ENCODE data around the gene SOAT1.
A peak's percentile ranks its signal among the peaks of the same experiment; 100 is the strongest.

Gene SOAT1

GRCh38 chr1:179278920-179279319, 14.7 kb upstream of the SOAT1 start:
- WGBS (ENCODE audit: extremely low coverage, insufficient coverage, low lambda C conversion rate), result no CpG with 5 or more reads among the region's 5 CpGs

GRCh38 chr1:179283992-179284391, 9.6 kb upstream of the SOAT1 start:
- H3K23ac ChIP-seq (ENCODE audit: low read length), result no peak overlapping the region
- no peak overlapping the region for H2BK15ac ChIP-seq (replicated peaks; ENCODE audit: low read depth)
- H3K4ac ChIP-seq (ENCODE audit: low read depth, low read length), result no peak overlapping the region
- H2AK5ac ChIP-seq (ENCODE audit: low read length), result no peak overlapping the region
- no peak overlapping the region for H3K9ac ChIP-seq (ENCODE audit: low read length)
- no peak overlapping the region for H4K8ac ChIP-seq (ENCODE audit: low read depth, low read length)
- H3K4me2 ChIP-seq (ENCODE audit: low read length), result no peak overlapping the region
- no peak overlapping the region for H3K4me3 ChIP-seq (ENCODE audit: low read length)
- H3K79me2 ChIP-seq (ENCODE audit: control insufficient read depth, insufficient read depth, low read length), result no peaks in the 10 kb centered on the region
- WGBS (ENCODE audit: extremely low coverage, insufficient coverage, low lambda C conversion rate), result no CpG with 5 or more reads among the region's 2 CpGs
- H3K18ac ChIP-seq (ENCODE audit: low read length), result no peak overlapping the region
- no peaks in the 10 kb centered on the region for H3K4me1 ChIP-seq (ENCODE audit: control insufficient read depth, low read depth, low read length)
- no peak overlapping the region for H2BK5ac ChIP-seq (ENCODE audit: low read length)
- no peak overlapping the region for H4K5ac ChIP-seq (ENCODE audit: low read length)
- H3K27me3 ChIP-seq (ENCODE audit: insufficient read depth, low read length, poor library complexity), result no peaks in the 10 kb centered on the region
- DNase-seq, result no peak
- no peaks in the 10 kb centered on the region for H3K36me3 ChIP-seq (ENCODE audit: control insufficient read depth, insufficient read depth, low read length)
- H3K27ac ChIP-seq (ENCODE audit: low read depth, low read length), result no peak overlapping the region
- H3K56ac ChIP-seq (ENCODE audit: low read length), result no peak overlapping the region
- no peaks in the 10 kb centered on the region for H3K79me1 ChIP-seq (ENCODE audit: low read length)
- no peak overlapping the region for H2BK120ac ChIP-seq (ENCODE audit: low read depth, low read length)

More at GRCh38 chr1:179278920-179279319, 14.7 kb upstream of the SOAT1 start:
- Histone ChIP-seq H3K23ac (ENCODE audit: low read length) (no peak overlapping the region), H2BK5ac (ENCODE audit: low read length) (no peak overlapping the region), H3K27ac (ENCODE audit: low read depth, low read length) (no peak overlapping the region), H3K79me1 (ENCODE audit: low read length) (no peaks in the 10 kb centered on the region), H4K8ac (ENCODE audit: low read depth, low read length) (no peak overlapping the region), H3K56ac (ENCODE audit: low read length) (no peak overlapping the region), H2BK15ac (replicated peaks; ENCODE audit: low read depth) (no peak overlapping the region), H3K18ac (ENCODE audit: low read length) (no peak overlapping the region), H3K9ac (ENCODE audit: low read length) (no peak overlapping the region), H3K27me3 (ENCODE audit: insufficient read depth, low read length, poor library complexity) (no peaks in the 10 kb centered on the region), H4K5ac (ENCODE audit: low read length) (no peak overlapping the region), H2BK120ac (ENCODE audit: low read depth, low read length) (no peak overlapping the region), H3K4me3 (ENCODE audit: low read length) (no peak overlapping the region), H3K79me2 (ENCODE audit: control insufficient read depth, insufficient read depth, low read length) (no peaks in the 10 kb centered on the region), H3K4ac (ENCODE audit: low read depth, low read length) (no peak overlapping the region), H3K4me2 (ENCODE audit: low read length) (no peak overlapping the region), H3K36me3 (ENCODE audit: control insufficient read depth, insufficient read depth, low read length) (no peaks in the 10 kb centered on the region), H2AK5ac (ENCODE audit: low read length) (no peak overlapping the region), H3K4me1 (ENCODE audit: control insufficient read depth, low read depth, low read length) (no peaks in the 10 kb centered on the region)
- no peak for DNase-seq

- Histone ChIP-seq H3K79me2 (ENCODE audit: control insufficient read depth, insufficient read depth, low read length) (no peaks in the 10 kb centered on the region), H2AK5ac (ENCODE audit: low read length) (no peak overlapping the region), H3K4me3 (ENCODE audit: low read length) (no peak overlapping the region)
These were observed 5.7 kb upstream of the SOAT1 start for GRCh38 chr1:179287946-179288345.

GRCh38 chr1:179288977-179289376, 4.6 kb upstream of the SOAT1 start:
- Histone ChIP-seq H2AK5ac (ENCODE audit: low read length) (no peak overlapping the region), H4K5ac (ENCODE audit: low read length) (no peak overlapping the region), H3K18ac (ENCODE audit: low read length) (no peak overlapping the region), H3K79me1 (ENCODE audit: low read length) (no peaks in the 10 kb centered on the region), H3K4me3 (ENCODE audit: low read length) (no peak overlapping the region), H2BK15ac (replicated peaks; ENCODE audit: low read depth) (no peak overlapping the region), H2BK120ac (ENCODE audit: low read depth, low read length) (no peak overlapping the region), H3K4me1 (ENCODE audit: control insufficient read depth, low read depth, low read length) (peaks cover 1% of the 10 kb centered on the region), H3K79me2 (ENCODE audit: control insufficient read depth, insufficient read depth, low read length) (no peaks in the 10 kb centered on the region), H4K8ac (ENCODE audit: low read depth, low read length) (no peak overlapping the region), H3K36me3 (ENCODE audit: control insufficient read depth, insufficient read depth, low read length) (no peaks in the 10 kb centered on the region), H3K9ac (ENCODE audit: low read length) (no peak overlapping the region), H2BK5ac (ENCODE audit: low read length) (no peak overlapping the region), H3K56ac (ENCODE audit: low read length) (no peak overlapping the region), H3K4me2 (ENCODE audit: low read length) (no peak overlapping the region), H3K4ac (ENCODE audit: low read depth, low read length) (no peak overlapping the region), H3K27ac (ENCODE audit: low read depth, low read length) (no peak overlapping the region), H3K23ac (ENCODE audit: low read length) (no peak overlapping the region), H3K27me3 (ENCODE audit: insufficient read depth, low read length, poor library complexity) (no peaks in the 10 kb centered on the region)
- no CpG with 5 or more reads among the region's 2 CpGs for WGBS (ENCODE audit: extremely low coverage, insufficient coverage, low lambda C conversion rate)
- DNase-seq, result peak; percentile 21

More at GRCh38 chr1:179287946-179288345, 5.7 kb upstream of the SOAT1 start:
- no CpG with 5 or more reads among the region's 6 CpGs for whole genome bisulfite sequencing (ENCODE audit: extremely low coverage, insufficient coverage, low lambda C conversion rate)
- Histone ChIP-seq H2BK5ac (ENCODE audit: low read length) (no peak overlapping the region), H3K56ac (ENCODE audit: low read length) (no peak overlapping the region), H3K4ac (ENCODE audit: low read depth, low read length) (no peak overlapping the region), H3K79me1 (ENCODE audit: low read length) (no peaks in the 10 kb centered on the region), H4K8ac (ENCODE audit: low read depth, low read length) (no peak overlapping the region), H4K5ac (ENCODE audit: low read length) (no peak overlapping the region), H3K9ac (ENCODE audit: low read length) (no peak overlapping the region), H2BK120ac (ENCODE audit: low read depth, low read length) (no peak overlapping the region), H3K36me3 (ENCODE audit: control insufficient read depth, insufficient read depth, low read length) (no peaks in the 10 kb centered on the region), H2BK15ac (replicated peaks; ENCODE audit: low read depth) (no peak overlapping the region), H3K27ac (ENCODE audit: low read depth, low read length) (no peak overlapping the region), H3K4me2 (ENCODE audit: low read length) (no peak overlapping the region), H3K27me3 (ENCODE audit: insufficient read depth, low read length, poor library complexity) (no peaks in the 10 kb centered on the region), H3K23ac (ENCODE audit: low read length) (no peak overlapping the region), H3K18ac (ENCODE audit: low read length) (no peak overlapping the region), H3K4me1 (ENCODE audit: control insufficient read depth, low read depth, low read length) (no peaks in the 10 kb centered on the region)
- DNase-seq, result no peak

GRCh38 chr1:179295164-179295755, 1.7 kb downstream of the SOAT1 start:
- no peak overlapping the region for H3K4me3 ChIP-seq (ENCODE audit: low read length)
- no peak overlapping the region for H4K5ac ChIP-seq (ENCODE audit: low read length)
- no peak for DNase-seq
- no peak overlapping the region for H2BK5ac ChIP-seq (ENCODE audit: low read length)
- no peak overlapping the region for H3K9ac ChIP-seq (ENCODE audit: low read length)
- no peaks in the 10 kb centered on the region for H3K79me2 ChIP-seq (ENCODE audit: control insufficient read depth, insufficient read depth, low read length)
- H3K4me2 ChIP-seq (ENCODE audit: low read length), result no peak overlapping the region
- H3K36me3 ChIP-seq (ENCODE audit: control insufficient read depth, insufficient read depth, low read length), result no peaks in the 10 kb centered on the region
- peaks cover 4% of the 10 kb centered on the region for H3K27me3 ChIP-seq (ENCODE audit: insufficient read depth, low read length, poor library complexity)
- no peaks in the 10 kb centered on the region for H3K79me1 ChIP-seq (ENCODE audit: low read length)
- H4K8ac ChIP-seq (ENCODE audit: low read depth, low read length), result no peak overlapping the region
- no peak overlapping the region for H2BK15ac ChIP-seq (replicated peaks; ENCODE audit: low read depth)
- no peak overlapping the region for H3K4ac ChIP-seq (ENCODE audit: low read depth, low read length)
- H3K56ac ChIP-seq (ENCODE audit: low read length), result no peak overlapping the region
- no peak overlapping the region for H2AK5ac ChIP-seq (ENCODE audit: low read length)
- H3K18ac ChIP-seq (ENCODE audit: low read length), result no peak overlapping the region
- no CpG with 5 or more reads among the region's 2 CpGs for WGBS (ENCODE audit: extremely low coverage, insufficient coverage, low lambda C conversion rate)
- H2BK120ac ChIP-seq (ENCODE audit: low read depth, low read length), result no peak overlapping the region
- peaks cover 1% of the 10 kb centered on the region for H3K4me1 ChIP-seq (ENCODE audit: control insufficient read depth, low read depth, low read length)
- H3K27ac ChIP-seq (ENCODE audit: low read depth, low read length), result no peak overlapping the region
- H3K23ac ChIP-seq (ENCODE audit: low read length), result no peak overlapping the region
